MCF 10A (cell line): Measurements from ENCODE around the gene NMT2. TPM values are rescaled to one million over a fixed set of nuclear protein-coding genes. Genes with fewer than 3 reads are reported as not detected.

Experiments
- BruUV-seq: library from RNA; stranded (reverse); fragments of 400-500 nt; replicated peaks from 2 replicates; lab custom pipeline; 2021; lab: Mats Ljungman, UMichigan
- CTCF ChIA-PET: fragments of 300-600 bp; sonication (Branson Sonifier 250); formaldehyde crosslinking; extraction: SDS; loops from one replicate; lab custom pipeline; 2021; ENCODE audit warnings: antibody characterized with exemption, inconsistent platforms; lab: Yijun Ruan, JAX
- POLR2A ChIA-PET: fragments of 300-600, 350-650 bp; sonication (Branson Sonifier 250); formaldehyde crosslinking; extraction: SDS; loops from one replicate; lab custom pipeline; 2020; ENCODE audit warnings: antibody characterized with exemption, inconsistent platforms; lab: Yijun Ruan, JAX
- DNase-seq: peaks from one replicate; pipeline ENCODE4 v3.0.0-alpha.2; 2018; ENCODE audit not compliant: unreplicated experiment
- H3K27ac Mint-ChIP-seq: one replicate; pipeline ENCODE4 v1.8.0; 2022; ENCODE audit warnings: mild to moderate bottlenecking, low read depth, mixed read lengths; ENCODE audit not compliant: unreplicated experiment
- H3K27me3 Mint-ChIP-seq: one replicate; pipeline ENCODE4 v1.8.0; 2022; ENCODE audit warnings: mixed read lengths; ENCODE audit not compliant: insufficient read depth, unreplicated experiment
- H3K36me3 Mint-ChIP-seq: one replicate; pipeline ENCODE4 v1.8.0; 2022; ENCODE audit warnings: mild to moderate bottlenecking, moderate library complexity, mixed read lengths; ENCODE audit not compliant: insufficient read depth, unreplicated experiment
- H3K4me1 Mint-ChIP-seq: one replicate; pipeline ENCODE4 v1.8.0; 2022; ENCODE audit warnings: mixed read lengths; ENCODE audit not compliant: insufficient read depth, unreplicated experiment
- H3K4me3 Mint-ChIP-seq: one replicate; pipeline ENCODE4 v1.8.0; 2022; ENCODE audit warnings: mild to moderate bottlenecking, moderate library complexity, mixed read lengths; ENCODE audit not compliant: unreplicated experiment
- H3K9me3 Mint-ChIP-seq: one replicate; pipeline ENCODE4 v1.8.0; 2022; ENCODE audit warnings: mixed read lengths; ENCODE audit not compliant: unreplicated experiment
- CTCF ChIP-seq: fragments of 200-600 bp; IDR thresholded peaks from one replicate; pipeline ENCODE4 v1.8.0; 2022; ENCODE audit warnings: antibody characterized with exemption, mild to moderate bottlenecking; ENCODE audit not compliant: unreplicated experiment
- intact Hi-C: fragments of 100-400 bp; cut with micrococcal nuclease; formaldehyde crosslinking; loops from 2 replicates; pipeline ENCODE4 v1.14.1; 2022
- total RNA-seq: library from RNA; stranded (reverse); gene quantifications from 2 replicates; pipeline ENCODE4 v1.2.3, GENCODE V29; 2022

Gene NMT2
- total RNA-seq, 1 experiment from 2014 or later = 9.6 TPM

- TF ChIP-seq CTCF = peak; percentile 8
- H3K4me3 Mint-ChIP-seq = peak within 1 kb of the TSS; percentile 69
- DNase-seq = peak; percentile 76
- ChIA-PET CTCF (no interaction called here), POLR2A (no interaction called here)
- no peaks in the 10 kb centered on the region for H3K9me3 Mint-ChIP-seq
- BruUV-seq = no TSS peak
- intact Hi-C loops = no loop called here
- peaks cover 7% of the 10 kb centered on the region for H3K4me1 Mint-ChIP-seq
- H3K36me3 Mint-ChIP-seq = no peaks in the 10 kb centered on the region
- no peaks in the 10 kb centered on the region for H3K27me3 Mint-ChIP-seq
- no peak within 1 kb of the TSS for H3K27ac Mint-ChIP-seq
These were observed 79.8 kb downstream of the NMT2 start, which contains the start of gene ACBD7 for GRCh38 chr10:15088428-15089261. Gene ACBD7 (minus strand): TSS chr10:15088776. CDS start chr10:15088728, 48 bp downstream.

GRCh38 chr10:15084502-15084922 is 84.0 kb downstream of the NMT2 start:
- H3K36me3 Mint-ChIP-seq = no peaks in the 10 kb centered on the region
- CTCF ChIA-PET = interaction anchor here (1.0 to 2.7 kb wide), 2 partner anchors 22 to 82 kb away, joined by 5 to 10 read pairs; no protein-coding TSS in a partner anchor
- peak; percentile 97 for DNase-seq
- peak overlapping the region; percentile 92 for H3K4me3 Mint-ChIP-seq
- no peak overlapping the region for H3K27ac Mint-ChIP-seq
- H3K4me1 Mint-ChIP-seq = peaks cover 7% of the 10 kb centered on the region
- intact Hi-C loops = loop anchor here (1.0 kb wide), 1 partner anchor 287 kb away; the partner anchor contains the start of gene FAM171A1
- no peaks in the 10 kb centered on the region for H3K9me3 Mint-ChIP-seq
- no peaks in the 10 kb centered on the region for H3K27me3 Mint-ChIP-seq
- TF ChIP-seq CTCF = no peak
- POLR2A ChIA-PET = interaction anchor here (0.9 to 5.4 kb wide), 6 partner anchors 12 to 131 kb away, joined by 3 to 43 read pairs (median 7); partner anchors contain the start of genes DCLRE1C, MEIG1 and RPP38
- BruUV-seq = no TSS peak

- no peaks in the 10 kb centered on the region for H3K27me3 Mint-ChIP-seq
- peak overlapping the region; percentile 92 for H3K4me3 Mint-ChIP-seq
- TF ChIP-seq CTCF = no peak
- no TSS peak for BruUV-seq
- no peaks in the 10 kb centered on the region for H3K36me3 Mint-ChIP-seq
- CTCF ChIA-PET = interaction anchor here (0.6 to 2.7 kb wide), 9 partner anchors 22 to 274 kb away, joined by 3 to 10 read pairs (median 3); partner anchors contain the start of genes DCLRE1C and NMT2
- H3K27ac Mint-ChIP-seq = no peak overlapping the region
- POLR2A ChIA-PET = interaction anchor here (1.2 to 5.4 kb wide), 7 partner anchors 12 to 205 kb away, joined by 3 to 43 read pairs (median 5); partner anchors contain the start of genes DCLRE1C, MEIG1, RPP38 and SUV39H2
- H3K9me3 Mint-ChIP-seq = no peaks in the 10 kb centered on the region
- peaks cover 7% of the 10 kb centered on the region for H3K4me1 Mint-ChIP-seq
- DNase-seq = no peak
- intact Hi-C loops = loop anchor here (1.0 kb wide), 1 partner anchor 287 kb away; the partner anchor contains the start of gene FAM171A1
These were observed 84.6 kb downstream of the NMT2 start for GRCh38 chr10:15083674-15084501.
